Activated CD8-positive, alpha-beta memory T cell treated with anti-CD3 and anti-CD28 coated beads for 4 hours (primary cell): ENCODE results near the gene ERN1.

Experiments used
- DNase-seq, 2 donors: peaks; one replicate each; pipeline ENCODE4 v3.0.0-alpha.2; 2020; ENCODE audit warnings: low read depth in 2 of 2

The ERN1 gene

GRCh38 chr17:64157669-64158180 is 27.8 kb upstream of the ERN1 start:
- no peak for DNase-seq

GRCh38 chr17:64156670-64157069 is 26.7 kb upstream of the ERN1 start:
- no peak for DNase-seq

DNA sequence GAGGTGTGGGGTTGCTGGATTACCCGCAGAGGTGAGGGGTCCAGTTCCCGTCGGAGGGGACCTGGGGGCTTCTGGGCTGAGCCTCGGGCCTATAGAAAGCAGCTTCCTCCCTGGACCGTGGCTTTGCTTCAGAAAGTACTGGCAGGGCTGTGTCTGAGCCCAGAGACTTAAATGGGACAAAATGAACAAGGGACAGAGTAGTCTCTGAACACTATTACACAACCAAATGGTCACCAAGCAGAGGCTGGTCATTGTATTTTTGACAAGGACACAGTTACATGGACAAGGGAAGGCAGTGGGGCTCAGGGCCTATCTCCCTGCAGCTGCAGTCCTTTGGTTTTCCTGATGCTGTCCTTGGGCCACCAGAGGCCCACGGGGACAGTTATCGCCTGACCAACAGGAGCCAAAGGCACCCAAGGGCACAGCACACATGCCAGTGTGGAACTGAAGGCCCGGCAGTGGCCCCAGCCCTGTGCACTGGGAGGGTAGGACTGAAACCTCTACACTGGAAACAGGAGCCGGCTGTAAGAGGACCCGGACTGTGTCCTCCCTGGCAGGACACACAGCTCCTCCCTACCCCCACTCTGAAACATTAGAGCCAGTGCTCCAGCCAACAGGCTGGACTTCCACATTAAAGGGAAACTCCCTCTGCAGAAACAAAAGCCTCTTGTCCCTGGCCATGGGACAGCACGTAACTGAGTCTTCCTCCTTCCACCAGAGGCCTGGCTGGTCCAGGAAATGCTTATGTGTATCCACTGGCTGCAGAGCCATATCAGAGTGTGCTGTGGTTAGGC is 26.0 kb upstream of the ERN1 start:
- DNase-seq: no peak

- DNase-seq: no peak
These were observed 25.2 kb upstream of the ERN1 start for GRCh38 chr17:64155129-64155528.

DNA sequence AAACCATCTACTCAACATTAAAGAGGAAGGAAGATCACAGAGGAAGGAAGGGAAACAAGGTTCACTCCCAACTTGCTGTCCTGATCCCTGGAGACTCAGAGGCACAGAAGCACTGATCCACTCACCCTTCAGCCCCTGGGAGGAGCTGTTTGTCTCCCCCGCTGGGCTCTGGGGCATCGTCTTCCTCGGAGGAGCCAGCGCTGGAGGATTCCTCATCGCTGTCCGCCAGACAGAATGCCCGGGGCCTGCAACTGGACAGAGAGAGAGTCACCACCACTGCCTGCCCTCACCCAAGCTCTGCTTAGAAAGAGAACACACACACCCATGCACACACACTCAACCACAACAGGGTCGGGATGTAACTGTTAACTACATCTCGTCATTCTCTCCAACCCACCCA is 24.8 kb upstream of the ERN1 start:
- no peak for DNase-seq

DNA sequence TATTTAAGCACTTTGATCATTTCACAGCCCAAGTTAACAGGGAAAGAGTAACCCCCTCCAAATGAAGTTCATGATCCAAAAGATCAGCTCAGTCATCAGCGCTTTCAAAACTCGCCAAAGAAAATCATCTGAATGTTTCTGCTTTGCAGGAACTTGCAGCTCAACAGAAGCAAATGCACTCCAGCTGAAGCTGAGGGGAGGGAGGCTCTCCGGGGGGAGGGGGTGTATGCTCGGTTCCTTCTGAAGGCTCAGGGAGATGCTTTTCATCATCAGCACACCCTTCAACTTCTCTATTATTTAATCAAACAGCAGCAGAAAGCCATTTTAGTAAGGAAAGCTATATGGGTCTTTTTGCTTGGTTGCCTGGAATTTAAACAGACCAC is 24.4 kb upstream of the ERN1 start:
- no peak for DNase-seq

GRCh38 chr17:64153565-64154312 is 23.8 kb upstream of the ERN1 start:
- no peak for DNase-seq

GRCh38 chr17:64152428-64153125 is 22.6 kb upstream of the ERN1 start:
- no peak for DNase-seq

GRCh38 chr17:64151016-64151368 is 21.0 kb upstream of the ERN1 start:
- DNase-seq: no peak

DNA sequence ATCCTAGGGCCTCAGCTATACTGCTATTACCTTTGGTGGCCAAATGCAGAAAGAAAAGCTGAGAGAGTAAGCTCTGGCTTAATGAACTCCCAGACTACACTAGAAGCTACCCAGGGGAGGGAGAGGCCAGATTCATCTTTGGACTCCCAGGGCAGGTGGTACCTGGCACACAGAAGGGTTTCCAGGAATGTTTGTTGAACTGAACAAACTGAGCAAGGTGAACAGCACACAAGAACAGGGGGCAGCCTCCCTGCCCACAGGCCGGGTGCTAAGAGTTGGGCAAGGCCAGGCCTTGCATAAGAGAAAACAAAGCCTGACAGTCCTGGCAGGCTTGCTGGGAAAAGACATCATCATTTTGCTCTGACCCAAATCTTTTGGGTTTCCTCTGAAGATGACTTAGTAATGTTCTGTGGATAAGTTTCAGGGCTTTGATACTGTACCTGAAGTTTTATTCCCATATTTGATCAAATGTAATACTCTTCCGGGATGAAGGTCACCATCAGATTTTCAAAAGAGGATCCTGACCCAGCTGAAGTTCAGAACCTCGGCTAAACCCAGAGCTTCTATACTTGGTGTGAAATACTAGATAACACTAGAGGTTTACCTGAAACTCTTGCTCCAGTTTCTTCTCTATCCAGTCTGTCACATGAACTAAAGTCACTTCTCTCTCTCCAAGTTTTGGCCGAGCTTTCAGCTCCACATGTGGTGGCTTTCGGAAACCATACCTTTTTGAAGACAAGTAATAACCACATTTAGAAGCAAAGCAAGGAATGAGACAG is 20.5 kb upstream of the ERN1 start:
- no peak for DNase-seq

GRCh38 chr17:64149196-64149595 is 19.3 kb upstream of the ERN1 start:
- DNase-seq: no peak

GRCh38 chr17:64148699-64149098 is 18.8 kb upstream of the ERN1 start:
- DNase-seq: no peak

GRCh38 chr17:64148017-64148631 is 18.2 kb upstream of the ERN1 start:
- DNase-seq: no peak

DNA sequence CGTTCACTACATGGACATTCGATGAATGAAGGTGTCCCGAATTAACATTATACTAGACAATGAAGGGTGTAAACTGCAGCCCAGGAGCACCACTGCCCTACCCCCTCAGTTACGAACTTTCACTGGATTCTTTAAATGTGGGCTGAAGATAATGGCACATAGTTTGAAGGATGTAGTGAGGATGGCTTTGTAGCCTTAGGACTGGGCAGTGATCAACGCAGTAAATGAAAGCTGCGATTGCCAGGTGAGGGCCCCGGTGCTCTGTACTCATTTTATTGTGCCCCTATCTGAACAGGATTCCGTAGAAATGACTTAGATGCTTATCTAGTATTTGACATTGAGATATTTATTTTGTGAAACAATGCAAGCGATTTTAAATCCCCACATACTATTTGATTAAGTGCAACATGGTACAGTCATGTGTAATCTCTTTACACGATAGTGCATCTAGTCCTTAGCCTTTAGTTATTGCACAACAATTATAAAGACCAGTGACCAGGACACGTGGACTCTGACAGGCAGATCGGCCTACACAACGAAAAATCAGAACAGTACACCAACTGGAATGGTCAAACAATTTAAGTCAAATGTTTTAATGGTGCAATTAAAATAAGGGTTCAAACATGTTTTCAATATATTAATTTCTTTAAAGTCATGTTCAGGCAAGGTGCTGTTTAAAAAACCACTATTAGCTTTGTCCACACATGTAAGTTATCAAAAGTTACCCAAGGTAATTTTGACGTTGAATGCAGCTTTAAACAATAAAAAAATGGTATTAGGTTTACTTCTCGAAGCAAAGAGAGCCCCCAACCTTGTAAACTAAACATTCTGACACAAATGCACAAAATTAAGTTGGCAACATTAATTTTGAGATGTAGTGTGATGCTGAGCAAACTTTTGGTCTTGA is 17.4 kb upstream of the ERN1 start:
- DNase-seq: no peak

- DNase-seq: peak in 1 of 2 donors; percentile 24
These were observed 16.6 kb upstream of the ERN1 start for GRCh38 chr17:64146418-64147109.

DNA sequence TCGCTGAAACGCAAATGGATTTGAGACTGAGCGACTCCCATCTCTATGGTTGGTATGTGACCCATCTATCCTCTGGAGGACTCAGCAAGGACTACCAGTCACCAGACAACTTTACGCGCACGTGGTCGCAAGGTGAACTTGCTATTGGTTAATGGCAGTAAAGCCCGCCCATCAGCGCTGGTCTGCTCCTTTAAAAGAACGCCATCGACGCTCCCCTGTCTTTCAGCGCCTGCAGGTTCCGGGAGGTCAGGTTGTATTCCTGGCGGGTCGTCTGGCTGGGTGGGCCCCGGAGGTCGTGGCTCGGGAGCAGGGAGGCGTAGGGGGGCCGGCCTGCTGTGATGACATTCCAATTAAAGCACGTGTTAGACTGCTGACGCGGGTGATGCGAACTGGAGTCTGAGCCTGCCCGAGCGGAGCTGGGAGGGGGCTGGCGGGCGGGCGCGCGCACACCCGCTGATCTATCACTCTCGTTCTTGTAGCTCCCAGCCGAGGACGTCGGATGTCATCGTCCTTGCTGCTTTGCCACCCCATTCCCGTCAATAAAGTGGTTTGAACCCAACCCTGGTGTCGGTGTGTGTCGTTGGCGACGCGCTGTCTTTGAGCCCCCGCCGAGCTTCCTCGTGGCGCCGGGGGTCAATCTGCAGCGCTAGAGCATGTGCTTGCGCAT is 15.9 kb upstream of the ERN1 start:
- DNase-seq: peak; percentile 88 to 96

DNA sequence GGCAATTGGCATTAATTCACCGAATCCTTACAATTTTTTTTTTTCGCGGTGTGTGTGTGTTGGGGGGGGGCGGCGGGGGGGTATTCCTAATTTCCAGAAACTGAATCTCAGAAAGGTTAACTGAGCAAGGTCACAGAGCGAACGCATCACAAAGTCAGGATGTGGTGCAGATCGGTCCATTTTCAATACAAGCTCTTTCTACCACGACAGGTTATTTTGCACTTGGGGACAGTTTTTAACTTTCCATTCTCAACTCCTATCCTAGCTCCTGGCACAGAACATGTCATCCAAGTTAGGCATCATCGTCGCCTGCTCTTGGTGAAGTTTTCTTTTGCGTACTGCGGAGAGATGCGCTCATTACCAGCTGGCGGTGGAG is 15.4 kb upstream of the ERN1 start:
- no peak for DNase-seq

GRCh38 chr17:64139542-64139941 is 9.6 kb upstream of the ERN1 start:
- no peak for DNase-seq

GRCh38 chr17:64138441-64138840 is 8.5 kb upstream of the ERN1 start:
- no peak for DNase-seq
